GM12875 (cell line): ENCODE results near the gene ZBED3.
"Not testable (repeated sequence)": the region's sequence is repeated elsewhere in the genome, so short reads cannot be mapped to it uniquely, and the experiment has no call there.

Experiments
- H3K4me3 ChIP-seq: one replicate; pipeline ENCODE4 v1.5.1; 2011; ENCODE audit warnings: low read depth, low read length, control low read depth
- CTCF ChIP-seq: IDR thresholded peaks from 2 replicates; pipeline ENCODE4 v1.5.1; 2011; ENCODE audit warnings: low read depth, mild to moderate bottlenecking, control low read depth, inconsistent platforms, low read length, moderate library complexity, borderline replicate concordance; ENCODE audit not compliant: insufficient read depth

Gene ZBED3

GRCh38 chr5:77120706-77121105, 33.6 kb upstream of the ZBED3 start:
- H3K4me3 ChIP-seq: no peak overlapping the region
- TF ChIP-seq CTCF: no peak

GRCh38 chr5:77120086-77120485, 33.0 kb upstream of the ZBED3 start:
- no peak for TF ChIP-seq CTCF
- H3K4me3 ChIP-seq: no peak overlapping the region

GRCh38 chr5:77117161-77117560, 30.1 kb upstream of the ZBED3 start:
- TF ChIP-seq CTCF: no peak
- no peak overlapping the region for H3K4me3 ChIP-seq

GRCh38 chr5:77107035-77107434, 19.9 kb upstream of the ZBED3 start:
- H3K4me3 ChIP-seq: not testable (repeated sequence)

GRCh38 chr5:77104813-77105212, 17.7 kb upstream of the ZBED3 start:
- TF ChIP-seq CTCF: no peak
- H3K4me3 ChIP-seq: no peak overlapping the region

GRCh38 chr5:77103457-77103856, 16.4 kb upstream of the ZBED3 start:
- no peak overlapping the region for H3K4me3 ChIP-seq
- TF ChIP-seq CTCF: no peak

- TF ChIP-seq CTCF: no peak
Observed at GRCh38 chr5:77102549-77102948, 15.5 kb upstream of the ZBED3 start.

GRCh38 chr5:77101298-77101697, 14.2 kb upstream of the ZBED3 start:
- H3K4me3 ChIP-seq: no peak overlapping the region
- no peak for TF ChIP-seq CTCF

More at GRCh38 chr5:77102549-77102948, 15.5 kb upstream of the ZBED3 start:
- H3K4me3 ChIP-seq: no peak overlapping the region
